Measurements from ENCODE around the gene BCAR1.

DNA sequence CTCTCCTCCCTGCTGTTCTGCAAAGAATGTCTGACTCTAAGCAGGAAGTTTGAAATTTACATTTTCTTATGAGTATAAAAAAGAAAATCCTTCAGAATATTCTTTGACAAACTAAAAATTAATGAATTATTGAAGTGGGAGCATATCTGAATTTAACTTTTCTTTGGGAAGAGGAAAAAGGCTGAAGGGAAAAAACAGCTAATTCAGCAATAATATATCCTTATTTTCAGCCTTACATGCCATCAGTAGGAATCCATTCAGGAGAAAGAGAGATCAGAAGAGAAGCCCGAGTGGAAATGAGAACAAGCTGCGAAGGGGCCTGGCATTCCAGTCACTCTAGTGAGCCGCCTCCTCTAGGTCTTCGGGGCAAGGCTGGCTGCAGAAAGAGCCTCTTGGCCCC lies 41.7 kb upstream of the BCAR1 start:
- TF ChIP-seq CTCF (IDR thresholded peaks at IDR 0.05), result no peak
- no peak for TF ChIP-seq POLR2AphosphoS5 (IDR thresholded peaks at IDR 0.05)

Measured in prostate gland (tissue), 2 donors.